ENCODE results near the gene RPLP2. TPM values are rescaled to one million over a fixed set of nuclear protein-coding genes. Genes with fewer than 3 reads are reported as not detected.

RPLP2 gene
- total RNA-seq, 1 experiment from 2014 or later: 1,270 TPM

DNA sequence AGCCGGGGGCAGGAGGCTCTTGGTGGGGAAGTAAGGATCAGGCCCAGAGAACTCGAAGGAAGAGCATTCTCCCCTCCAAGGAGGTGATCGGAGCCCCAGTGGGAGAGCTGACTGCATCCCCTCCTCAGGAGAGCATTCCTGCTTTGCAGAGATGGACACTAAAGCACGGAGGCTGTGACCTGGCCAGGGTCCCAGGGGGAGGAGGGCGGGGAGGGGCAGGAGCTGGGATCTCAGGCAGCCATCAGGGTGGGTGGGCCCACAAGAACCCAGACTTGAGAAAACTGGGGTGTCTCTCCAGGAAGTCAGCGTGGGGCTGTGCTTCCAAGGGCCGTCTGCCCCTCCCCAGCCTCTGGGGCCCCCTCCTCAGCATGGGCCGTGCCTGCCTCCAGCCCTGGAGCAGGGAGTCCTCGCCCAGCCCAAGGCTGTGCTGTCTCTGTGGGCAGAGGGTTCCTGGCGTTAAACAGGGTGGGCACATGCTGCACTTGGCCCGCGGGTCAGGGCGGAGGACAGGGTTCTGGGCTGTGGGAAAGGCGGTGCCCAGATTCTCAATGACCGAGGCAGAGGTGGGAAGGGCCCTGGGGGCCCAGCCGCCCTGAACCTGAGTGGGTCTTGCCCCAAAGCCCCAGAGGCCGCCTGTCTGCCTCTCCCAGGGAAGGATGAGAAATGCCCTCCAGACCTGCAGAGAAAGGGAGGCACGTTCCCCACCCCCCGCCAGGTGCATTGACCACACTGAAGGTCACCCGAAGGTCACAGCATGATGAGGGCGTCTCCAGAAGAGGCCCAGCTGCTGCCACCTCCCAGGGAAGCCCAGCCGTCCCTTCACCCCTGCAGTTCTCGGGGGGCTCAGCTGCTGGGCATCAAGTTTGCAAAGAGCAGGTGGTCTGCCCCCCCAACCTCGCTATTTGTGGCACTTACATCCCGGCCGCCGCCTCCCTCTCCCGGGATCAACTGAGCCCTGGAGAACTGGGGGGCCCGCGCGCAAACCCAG is 20.5 kb upstream of the RPLP2 start:
- H3K9me2 ChIP-seq (ENCODE audit: insufficient read depth): no peaks in the 10 kb centered on the region
- no TSS peak for BruUV-seq (replicated peaks)
- intact Hi-C loops (cut with micrococcal nuclease; ENCODE audit: unreplicated experiment): no loop called here
- H3K4me1 ChIP-seq (replicated peaks; ENCODE audit: insufficient read depth): no peaks in the 10 kb centered on the region
- no peak overlapping the region for H2AFZ ChIP-seq
- no peak overlapping the region for H3K27ac ChIP-seq
- no peak overlapping the region for H3K4me3 ChIP-seq
- peaks cover 5% of the 10 kb centered on the region; the same call in 1 of the 2 replicates for H3F3A ChIP-seq (ENCODE audit: insufficient read depth, low read depth)
- H3K9me3 ChIP-seq (ENCODE audit: insufficient read depth, low read depth): no peaks in the 10 kb centered on the region
- no peaks in the 10 kb centered on the region for H3K27me3 ChIP-seq (ENCODE audit: insufficient read depth, low read depth)
- TF ChIP-seq, protein P1, sequence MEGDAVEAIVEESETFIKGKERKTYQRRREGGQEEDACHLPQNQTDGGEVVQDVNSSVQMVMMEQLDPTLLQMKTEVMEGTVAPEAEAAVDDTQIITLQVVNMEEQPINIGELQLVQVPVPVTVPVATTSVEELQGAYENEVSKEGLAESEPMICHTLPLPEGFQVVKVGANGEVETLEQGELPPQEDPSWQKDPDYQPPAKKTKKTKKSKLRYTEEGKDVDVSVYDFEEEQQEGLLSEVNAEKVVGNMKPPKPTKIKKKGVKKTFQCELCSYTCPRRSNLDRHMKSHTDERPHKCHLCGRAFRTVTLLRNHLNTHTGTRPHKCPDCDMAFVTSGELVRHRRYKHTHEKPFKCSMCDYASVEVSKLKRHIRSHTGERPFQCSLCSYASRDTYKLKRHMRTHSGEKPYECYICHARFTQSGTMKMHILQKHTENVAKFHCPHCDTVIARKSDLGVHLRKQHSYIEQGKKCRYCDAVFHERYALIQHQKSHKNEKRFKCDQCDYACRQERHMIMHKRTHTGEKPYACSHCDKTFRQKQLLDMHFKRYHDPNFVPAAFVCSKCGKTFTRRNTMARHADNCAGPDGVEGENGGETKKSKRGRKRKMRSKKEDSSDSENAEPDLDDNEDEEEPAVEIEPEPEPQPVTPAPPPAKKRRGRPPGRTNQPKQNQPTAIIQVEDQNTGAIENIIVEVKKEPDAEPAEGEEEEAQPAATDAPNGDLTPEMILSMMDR (conservative IDR thresholded peaks at IDR 0.05): no peak
- TF ChIP-seq EZH2 (IDR thresholded peaks at IDR 0.05; ENCODE audit: low read depth): no peak
- H3K4me2 ChIP-seq: no peak overlapping the region
- no peaks in the 10 kb centered on the region for H3K79me2 ChIP-seq (ENCODE audit: low read depth)
- H3K36me3 ChIP-seq (ENCODE audit: low read depth): no peaks in the 10 kb centered on the region
- ChIA-PET CTCF (no interaction called here), POLR2A (ENCODE audit: unreplicated experiment) (no interaction called here)
- DNase-seq: no peak
- no peaks in the 10 kb centered on the region for H4K20me1 ChIP-seq (ENCODE audit: insufficient read depth)

DNA sequence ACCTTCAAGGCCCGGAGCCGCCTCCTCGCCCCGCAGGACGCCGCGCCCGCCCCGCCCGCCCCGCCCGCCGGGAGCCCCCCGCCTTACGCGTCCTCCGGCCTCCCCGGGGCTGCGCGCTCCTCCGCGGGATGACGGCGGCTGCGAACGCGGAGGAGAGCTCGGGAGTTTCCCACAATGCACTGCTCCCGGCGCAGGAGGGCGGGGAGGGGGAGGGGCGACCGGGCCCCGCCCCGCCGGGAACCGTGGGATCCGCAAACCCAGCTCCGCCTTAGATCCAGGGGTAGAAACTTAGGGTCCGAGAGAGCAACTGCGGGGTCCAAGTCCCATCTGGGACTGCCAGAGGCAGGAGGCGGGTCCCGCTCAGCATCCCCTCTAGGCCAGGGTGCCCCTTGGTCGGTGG is 19.8 kb upstream of the RPLP2 start, which contains the start of gene CEND1:
TSS of gene CEND1 (minus strand) at position 148 of the 400 bp plus-strand sequence. CDS start 1,514 bp downstream, outside the sequence.
- no peak within 1 kb of the TSS for H3K4me2 ChIP-seq
- peaks cover 5% of the 10 kb centered on the region; the same call in 1 of the 2 replicates for H3F3A ChIP-seq (ENCODE audit: insufficient read depth, low read depth)
- no peak within 1 kb of the TSS for H3K4me3 ChIP-seq
- TF ChIP-seq, protein P1 (conservative IDR thresholded peaks at IDR 0.05): no peak
- TF ChIP-seq EZH2 (IDR thresholded peaks at IDR 0.05; ENCODE audit: low read depth): no peak
- intact Hi-C loops (cut with micrococcal nuclease; ENCODE audit: unreplicated experiment): no loop called here
- ChIA-PET POLR2A (ENCODE audit: unreplicated experiment) (interaction anchor here (0.5 to 0.6 kb wide), 2 partner anchors 8 to 13 kb away, joined by 5 to 16 read pairs; partner anchors contain the start of gene GATD1), CTCF (no interaction called here)
- no peaks in the 10 kb centered on the region for H3K79me2 ChIP-seq (ENCODE audit: low read depth)
- no peak within 1 kb of the TSS for H2AFZ ChIP-seq
- H3K36me3 ChIP-seq (ENCODE audit: low read depth): no peaks in the 10 kb centered on the region
- H3K27me3 ChIP-seq (ENCODE audit: insufficient read depth, low read depth): no peaks in the 10 kb centered on the region
- no peaks in the 10 kb centered on the region for H3K9me2 ChIP-seq (ENCODE audit: insufficient read depth)
- no peaks in the 10 kb centered on the region for H3K9me3 ChIP-seq (ENCODE audit: insufficient read depth, low read depth)
- H3K27ac ChIP-seq: no peak within 1 kb of the TSS
- H4K20me1 ChIP-seq (ENCODE audit: insufficient read depth): no peaks in the 10 kb centered on the region
- no peaks in the 10 kb centered on the region for H3K4me1 ChIP-seq (replicated peaks; ENCODE audit: insufficient read depth)
- no peak for DNase-seq
- BruUV-seq (replicated peaks): no TSS peak

DNA sequence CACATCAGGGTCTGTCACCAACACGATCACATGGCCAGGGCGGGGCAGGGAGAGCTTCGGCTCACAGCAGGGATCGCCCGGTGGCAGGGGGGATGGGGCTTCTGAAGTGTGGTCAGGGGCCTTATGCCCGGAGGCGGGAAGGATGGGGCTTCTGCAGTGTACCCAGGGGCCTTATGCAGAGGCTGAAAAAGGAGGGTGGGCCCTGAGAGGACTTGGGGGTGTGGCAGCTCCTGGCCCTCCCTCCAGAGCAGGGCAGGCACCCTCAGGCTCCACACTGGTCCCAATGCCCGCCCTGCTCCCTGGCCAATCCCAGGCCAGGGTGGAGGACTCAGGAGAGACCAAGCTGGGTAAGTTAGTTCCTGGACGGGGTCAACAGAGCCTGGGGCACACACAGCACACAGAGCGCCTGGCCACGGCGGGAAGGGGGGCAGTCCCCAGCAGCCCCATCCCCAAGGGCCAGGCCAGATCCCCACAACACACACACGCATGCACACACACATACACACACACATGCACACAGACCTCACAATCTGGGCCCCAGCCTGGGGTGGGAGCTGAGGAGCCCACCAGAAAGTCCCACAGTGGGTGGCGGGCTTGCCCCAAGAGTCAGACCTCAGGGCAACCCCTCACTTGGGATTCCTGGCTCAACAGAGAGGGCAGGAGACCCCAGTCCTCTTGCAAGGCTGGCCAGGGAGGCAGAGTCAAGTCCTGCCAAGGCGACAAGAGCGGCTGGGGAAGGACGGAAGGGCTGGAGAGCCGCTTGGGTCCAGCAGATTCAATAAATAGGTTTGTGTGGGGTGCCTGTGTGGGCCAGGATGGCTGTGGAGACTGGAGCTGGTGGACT is 18.8 kb upstream of the RPLP2 start:
- TSS peak; percentile 18 for BruUV-seq (replicated peaks)
- intact Hi-C loops (cut with micrococcal nuclease; ENCODE audit: unreplicated experiment): no loop called here

More for the DNA sequence above, 18.8 kb upstream of the RPLP2 start:
- TF ChIP-seq, protein P1 (conservative IDR thresholded peaks at IDR 0.05): no peak
- no peak for TF ChIP-seq EZH2 (IDR thresholded peaks at IDR 0.05; ENCODE audit: low read depth)
- Histone ChIP-seq H3K9me3 (ENCODE audit: insufficient read depth, low read depth) (no peaks in the 10 kb centered on the region), H3K27me3 (ENCODE audit: insufficient read depth, low read depth) (no peaks in the 10 kb centered on the region), H3K4me3 (no peak overlapping the region), H3F3A (ENCODE audit: insufficient read depth, low read depth) (peaks cover 5% of the 10 kb centered on the region; the same call in 1 of the 2 replicates), H2AFZ (no peak overlapping the region), H3K27ac (no peak overlapping the region), H3K36me3 (ENCODE audit: low read depth) (no peaks in the 10 kb centered on the region), H4K20me1 (ENCODE audit: insufficient read depth) (no peaks in the 10 kb centered on the region), H3K4me2 (no peak overlapping the region), H3K9me2 (ENCODE audit: insufficient read depth) (no peaks in the 10 kb centered on the region), H3K79me2 (ENCODE audit: low read depth) (no peaks in the 10 kb centered on the region), H3K4me1 (replicated peaks; ENCODE audit: insufficient read depth) (no peaks in the 10 kb centered on the region)
- POLR2A ChIA-PET (ENCODE audit: unreplicated experiment): interaction anchor here (0.5 kb wide), 1 partner anchor 9 kb away, joined by 16 read pairs; no protein-coding TSS in a partner anchor
- peak in 1 of 2 experiments; percentile 37 for DNase-seq
- CTCF ChIA-PET: no interaction called here
